ENCODE results near the gene ARMH3. TPM values are rescaled to one million over a fixed set of nuclear protein-coding genes. Genes with fewer than 3 reads are reported as not detected.

ARMH3 gene
- total and polyA plus RNA-seq, 10 donors: 11.6 to 37.4 (median 21.6) TPM

GRCh38 chr10:101856626-101857025, 199.3 kb downstream of the ARMH3 start:
- intact Hi-C loops (cut with DNase I; ENCODE audit: low total_unique reads): no loop called here
- no peaks in the 10 kb centered on the region for H3K27me3 ChIP-seq (replicated peaks in 1 of 7)
- peaks cover 0 to 15% (median 14%) of the 10 kb centered on the region in 8 donors for H3K9me3 ChIP-seq
- no peak overlapping the region for H3K4me3 ChIP-seq
- DNase-seq: no peak
- no peak for TF ChIP-seq POLR2A (IDR thresholded peaks at IDR 0.05)
- no peak for TF ChIP-seq POLR2AphosphoS5 (IDR thresholded peaks at IDR 0.05)
- TF ChIP-seq CTCF (IDR thresholded peaks at IDR 0.05 in 8 of 11, conservative IDR thresholded peaks at IDR 0.05 in 3 of 11): no peak
- H3K36me3 ChIP-seq: peaks cover 0 to 32% (median under 1%) of the 10 kb centered on the region in 6 donors
- peaks cover 0 to 20% (median 7%) of the 10 kb centered on the region in 6 donors for H3K4me1 ChIP-seq
- H3K27ac ChIP-seq: no peak overlapping the region

- WGBS, 5 donors: 88 to 92% (median 92%) methylated on average over 4 of the region's 4 CpGs
- H3K4me3 ChIP-seq: no peak overlapping the region
- no peak overlapping the region for H3K27ac ChIP-seq
- intact Hi-C loops (cut with DNase I; ENCODE audit: low total_unique reads): no loop called here
- TF ChIP-seq POLR2A (IDR thresholded peaks at IDR 0.05): no peak
- TF ChIP-seq POLR2AphosphoS5 (IDR thresholded peaks at IDR 0.05): no peak
- no peak for TF ChIP-seq CTCF (IDR thresholded peaks at IDR 0.05 in 8 of 11, conservative IDR thresholded peaks at IDR 0.05 in 3 of 11)
- no peaks in the 10 kb centered on the region for H3K27me3 ChIP-seq (replicated peaks in 1 of 7)
- H3K9me3 ChIP-seq: no peaks in the 10 kb centered on the region
- H3K36me3 ChIP-seq: peaks cover 0 to 56% (median 18%) of the 10 kb centered on the region in 6 donors
- H3K4me1 ChIP-seq: peaks cover 0 to 27% (median 16%) of the 10 kb centered on the region in 6 donors
- DNase-seq: no peak
These were observed 204.4 kb downstream of the ARMH3 start for GRCh38 chr10:101851411-101852116.

GRCh38 chr10:101850749-101851148, 205.2 kb downstream of the ARMH3 start:
- WGBS, 5 donors: 84 to 94% (median 88%) methylated on average over 3 of the region's 3 CpGs
- no peak overlapping the region for H3K27ac ChIP-seq
- peaks cover 0 to 27% (median 16%) of the 10 kb centered on the region in 6 donors for H3K4me1 ChIP-seq
- no peaks in the 10 kb centered on the region for H3K9me3 ChIP-seq
- TF ChIP-seq POLR2AphosphoS5 (IDR thresholded peaks at IDR 0.05) (no peak), CTCF (IDR thresholded peaks at IDR 0.05 in 8 of 11, conservative IDR thresholded peaks at IDR 0.05 in 3 of 11) (no peak), POLR2A (IDR thresholded peaks at IDR 0.05) (no peak)
- H3K4me3 ChIP-seq: no peak overlapping the region
- H3K27me3 ChIP-seq (replicated peaks in 1 of 7): no peaks in the 10 kb centered on the region
- intact Hi-C loops (cut with DNase I; ENCODE audit: low total_unique reads): no loop called here
- no peak for DNase-seq
- peaks cover 0 to 64% (median 26%) of the 10 kb centered on the region in 6 donors for H3K36me3 ChIP-seq

GRCh38 chr10:101848894-101849351, 207.1 kb downstream of the ARMH3 start:
- peaks cover 0 to 73% (median 31%) of the 10 kb centered on the region in 6 donors for H3K36me3 ChIP-seq
- no peak for TF ChIP-seq CTCF (IDR thresholded peaks at IDR 0.05 in 8 of 11, conservative IDR thresholded peaks at IDR 0.05 in 3 of 11)
- peak in 1 of 3 donors; percentile 6 for TF ChIP-seq POLR2AphosphoS5 (IDR thresholded peaks at IDR 0.05)
- TF ChIP-seq POLR2A (IDR thresholded peaks at IDR 0.05): no peak
- intact Hi-C loops (cut with DNase I; ENCODE audit: low total_unique reads): no loop called here
- no peaks in the 10 kb centered on the region for H3K27me3 ChIP-seq (replicated peaks in 1 of 7)
- H3K4me1 ChIP-seq: peaks cover 0 to 39% (median 23%) of the 10 kb centered on the region in 6 donors
- H3K27ac ChIP-seq: peak overlapping the region in 5 of 8 donors; percentile 12 to 67 (median 44)
- H3K9me3 ChIP-seq: no peaks in the 10 kb centered on the region
- peak overlapping the region in 1 of 8 donors; percentile 2 for H3K4me3 ChIP-seq
- WGBS, 5 donors: 25 to 59% (median 46%) methylated on average over 3 of the region's 3 CpGs
- DNase-seq: no peak
